NB4 (cell line): Measurements from ENCODE around the gene ABLIM1.
A peak's percentile ranks its signal among the peaks of the same experiment; 100 is the strongest.

ENCODE experiments used
- DNase-seq: peaks from one replicate; pipeline ENCODE4 v3.0.0; 2010; ENCODE audit warnings: low read depth
- H3K4me3 ChIP-seq: one replicate; pipeline ENCODE4 v1.5.1; 2011; ENCODE audit warnings: mild to moderate bottlenecking, low read depth, low read length, moderate library complexity
- MYC ChIP-seq: IDR thresholded peaks from 2 replicates; pipeline ENCODE4 v1.6.1; 2011; ENCODE audit warnings: low read depth, low read length
- POLR2A ChIP-seq: IDR thresholded peaks from 2 replicates; pipeline ENCODE4 v1.6.1; 2011; ENCODE audit warnings: mild to moderate bottlenecking; ENCODE audit not compliant: insufficient read length; ENCODE audit errors: extremely low read depth
- TF ChIP-seq, protein P1 (sequence below): IDR thresholded peaks from 2 replicates; pipeline ENCODE4 v1.6.1; 2011; ENCODE audit warnings: low read depth, low read length
- TF ChIP-seq, protein P2 (sequence below): IDR thresholded peaks from one replicate; pipeline ENCODE4 v1.5.1; 2012; ENCODE audit warnings: low read depth, low read length

The ABLIM1 gene

DNA sequence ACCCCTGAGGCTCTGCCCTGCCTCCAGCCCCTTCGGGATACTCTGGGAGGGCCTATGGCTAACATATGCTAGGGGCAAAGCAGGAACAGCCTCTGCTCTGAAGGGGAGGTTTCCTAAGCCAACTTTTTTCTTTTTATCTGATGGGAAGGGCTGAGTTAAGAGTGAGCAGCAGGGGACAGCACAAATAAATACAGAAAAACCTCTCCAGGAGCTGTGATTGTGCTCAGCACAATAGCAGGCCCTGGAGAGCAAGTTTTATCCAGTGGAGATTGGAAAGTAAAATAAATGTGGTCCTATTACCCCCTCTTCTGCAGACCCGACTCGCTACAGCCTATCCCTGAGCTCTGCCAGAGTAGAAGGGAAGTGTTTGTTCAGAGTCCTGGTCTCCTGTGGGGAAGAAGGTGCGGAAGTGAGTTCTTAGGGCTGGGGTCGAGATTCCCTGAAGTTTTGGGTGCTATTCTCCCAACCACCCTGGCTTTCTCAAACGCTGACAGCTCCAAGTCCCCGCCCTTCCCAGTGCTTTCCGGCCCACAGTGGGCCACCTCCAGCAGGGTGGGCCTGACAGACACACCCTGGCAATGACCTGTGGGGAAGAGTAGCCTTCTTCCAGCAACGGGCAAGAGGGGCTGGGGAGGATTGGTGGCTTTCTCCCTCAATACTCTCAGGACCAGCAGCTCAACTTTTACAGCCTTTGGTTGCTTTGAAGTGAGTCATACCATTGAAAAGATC is 230.8 kb downstream of the ABLIM1 start:
- TF ChIP-seq POLR2A, result no peak
- TF ChIP-seq, protein P1, sequence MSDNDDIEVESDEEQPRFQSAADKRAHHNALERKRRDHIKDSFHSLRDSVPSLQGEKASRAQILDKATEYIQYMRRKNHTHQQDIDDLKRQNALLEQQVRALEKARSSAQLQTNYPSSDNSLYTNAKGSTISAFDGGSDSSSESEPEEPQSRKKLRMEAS, result no peak
- TF ChIP-seq, protein P2, sequence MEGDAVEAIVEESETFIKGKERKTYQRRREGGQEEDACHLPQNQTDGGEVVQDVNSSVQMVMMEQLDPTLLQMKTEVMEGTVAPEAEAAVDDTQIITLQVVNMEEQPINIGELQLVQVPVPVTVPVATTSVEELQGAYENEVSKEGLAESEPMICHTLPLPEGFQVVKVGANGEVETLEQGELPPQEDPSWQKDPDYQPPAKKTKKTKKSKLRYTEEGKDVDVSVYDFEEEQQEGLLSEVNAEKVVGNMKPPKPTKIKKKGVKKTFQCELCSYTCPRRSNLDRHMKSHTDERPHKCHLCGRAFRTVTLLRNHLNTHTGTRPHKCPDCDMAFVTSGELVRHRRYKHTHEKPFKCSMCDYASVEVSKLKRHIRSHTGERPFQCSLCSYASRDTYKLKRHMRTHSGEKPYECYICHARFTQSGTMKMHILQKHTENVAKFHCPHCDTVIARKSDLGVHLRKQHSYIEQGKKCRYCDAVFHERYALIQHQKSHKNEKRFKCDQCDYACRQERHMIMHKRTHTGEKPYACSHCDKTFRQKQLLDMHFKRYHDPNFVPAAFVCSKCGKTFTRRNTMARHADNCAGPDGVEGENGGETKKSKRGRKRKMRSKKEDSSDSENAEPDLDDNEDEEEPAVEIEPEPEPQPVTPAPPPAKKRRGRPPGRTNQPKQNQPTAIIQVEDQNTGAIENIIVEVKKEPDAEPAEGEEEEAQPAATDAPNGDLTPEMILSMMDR, result no peak
- TF ChIP-seq MYC, result no peak
- no peak for DNase-seq
- no peak overlapping the region for H3K4me3 ChIP-seq

DNA sequence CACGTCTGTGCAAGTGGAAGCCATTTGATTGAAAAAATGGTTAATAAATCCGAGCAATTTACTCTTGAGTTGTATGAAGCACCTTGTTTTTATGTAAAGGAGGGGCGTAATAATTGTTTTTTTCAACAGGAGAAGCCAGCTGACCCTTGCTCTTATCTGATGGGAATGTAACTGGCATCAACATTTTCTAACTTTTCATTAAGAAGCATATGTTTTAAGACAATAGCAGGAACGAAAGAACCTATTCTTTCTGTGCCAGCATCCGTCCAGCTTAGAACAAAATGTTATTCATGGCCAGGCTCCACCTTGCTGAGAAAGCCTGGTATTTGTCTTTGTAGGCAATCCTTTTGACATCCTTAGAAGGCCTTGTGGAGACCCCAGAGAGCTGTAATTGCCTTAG is 231.6 kb downstream of the ABLIM1 start:
- H3K4me3 ChIP-seq, result no peak overlapping the region
- no peak for DNase-seq
- TF ChIP-seq, protein P1, result no peak
- TF ChIP-seq, protein P2, result no peak
- TF ChIP-seq POLR2A (no peak), MYC (no peak)

DNA sequence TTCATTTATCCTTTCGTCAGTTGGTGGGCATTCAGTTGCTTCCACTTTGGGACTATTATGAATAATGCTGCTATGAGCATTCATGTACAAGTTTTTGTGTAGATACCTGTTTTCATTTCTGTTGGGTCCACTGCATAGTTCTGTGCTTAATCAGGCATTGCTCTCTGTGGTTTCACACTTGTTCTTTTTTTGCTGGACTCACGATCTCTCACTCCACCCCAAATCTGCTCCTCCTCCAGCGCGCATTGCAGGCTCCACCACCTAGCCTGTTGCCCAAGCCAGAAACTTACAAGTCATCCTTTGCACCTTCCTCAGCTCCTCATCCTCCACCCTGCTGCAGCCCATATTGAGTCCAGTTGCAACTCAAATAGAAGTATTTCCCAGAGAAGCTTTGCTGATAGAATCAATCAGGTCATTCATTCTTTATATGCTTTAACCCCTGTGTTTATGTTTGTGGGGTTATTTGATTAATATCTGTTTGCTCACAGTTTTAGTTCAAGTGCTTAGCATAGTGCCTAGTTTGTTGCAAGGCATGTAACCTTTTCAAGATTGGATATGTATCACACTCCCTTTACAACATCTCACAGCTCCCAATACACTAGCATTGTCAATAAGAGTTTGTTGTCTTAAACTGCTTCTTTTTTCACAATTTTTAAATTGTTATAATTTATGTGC is 237.1 kb downstream of the ABLIM1 start:
- TF ChIP-seq, protein P2, result no peak
- TF ChIP-seq, protein P1, result no peak
- TF ChIP-seq MYC (no peak), POLR2A (no peak)
- no peak for DNase-seq
- H3K4me3 ChIP-seq, result no peak overlapping the region

DNA sequence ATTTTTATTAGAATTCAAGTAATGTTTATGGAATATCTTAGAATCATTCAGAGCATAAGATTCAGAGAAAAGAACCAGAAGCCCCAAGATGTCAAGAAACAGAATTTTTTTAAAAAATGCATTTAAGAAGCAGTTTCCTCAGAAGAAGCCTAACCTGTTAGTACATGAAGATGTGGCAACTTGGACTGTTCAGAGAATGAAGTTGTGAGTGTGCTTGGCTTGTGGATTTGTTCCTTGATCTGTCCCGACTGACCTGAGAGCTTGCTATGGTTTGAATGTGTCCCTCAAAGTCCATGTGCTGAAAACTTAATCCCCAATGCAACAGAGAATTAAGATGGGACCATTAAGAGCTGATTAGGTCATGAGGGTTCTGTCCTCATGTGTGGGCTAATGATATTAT is 240.0 kb downstream of the ABLIM1 start:
- DNase-seq, result no peak
- TF ChIP-seq MYC, result no peak
- TF ChIP-seq POLR2A, result no peak
- TF ChIP-seq, protein P2, result no peak
- TF ChIP-seq, protein P1, result no peak
- H3K4me3 ChIP-seq, result no peak overlapping the region

DNA sequence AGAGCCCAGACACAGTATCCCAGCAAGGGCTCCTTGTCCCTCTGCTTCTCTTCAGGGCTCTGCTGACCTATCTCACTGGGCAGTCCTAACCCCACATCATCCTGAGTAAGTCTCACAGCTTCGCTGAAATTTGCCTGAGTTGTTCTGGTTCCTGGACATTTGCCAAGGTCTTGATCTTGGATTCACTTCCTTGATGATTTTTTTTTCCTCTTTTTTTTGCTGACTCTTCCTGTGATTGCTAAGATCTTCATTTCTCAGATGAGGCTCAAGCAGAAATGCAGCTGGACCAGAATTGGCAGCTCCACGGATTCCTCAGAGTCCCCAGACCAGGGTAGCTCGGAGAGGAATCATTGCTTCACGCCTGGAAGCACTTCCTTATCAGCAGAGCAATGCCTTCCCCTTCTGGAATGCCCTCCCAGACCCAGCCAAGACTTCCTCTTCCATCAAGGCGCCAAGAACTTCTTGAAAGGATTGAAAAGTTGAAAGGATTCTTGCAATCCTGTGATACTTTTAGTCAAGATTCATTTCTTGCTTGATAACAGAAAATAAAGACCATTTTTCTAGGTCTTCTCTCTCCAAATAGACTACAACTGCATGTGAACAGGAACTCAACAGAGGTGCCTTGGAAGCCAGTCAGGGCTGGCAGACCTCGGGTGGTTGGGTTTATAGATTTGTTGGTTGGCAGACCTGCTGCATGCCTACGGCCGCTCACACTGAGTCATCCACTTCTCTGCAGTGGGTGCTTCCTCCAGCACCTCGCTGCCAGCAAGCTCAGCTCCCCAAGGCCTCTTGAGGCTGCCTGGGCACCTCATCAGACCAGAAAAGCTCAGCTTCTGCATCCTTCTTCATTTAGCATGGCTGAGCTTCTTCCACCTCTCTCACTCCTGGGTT is 244.9 kb downstream of the ABLIM1 start:
- H3K4me3 ChIP-seq, result no peak overlapping the region
- TF ChIP-seq, protein P1, result no peak
- no peak for TF ChIP-seq POLR2A
- TF ChIP-seq, protein P2, result no peak
- TF ChIP-seq MYC, result no peak
- peak; percentile 75 for DNase-seq
